HUDEP-2 (cell line): ENCODE results near the gene LURAP1L.
"Not testable (repeated sequence)": the region's sequence is repeated elsewhere in the genome, so short reads cannot be mapped to it uniquely, and the experiment has no call there.

Experiments
- DNase-seq, 76 experiments: peaks; one replicate each; lab custom pipeline; 2025; ENCODE audit not compliant: unreplicated experiment in 76 of 76; lab: John Stamatoyannopoulos, UW

The LURAP1L gene

DNA sequence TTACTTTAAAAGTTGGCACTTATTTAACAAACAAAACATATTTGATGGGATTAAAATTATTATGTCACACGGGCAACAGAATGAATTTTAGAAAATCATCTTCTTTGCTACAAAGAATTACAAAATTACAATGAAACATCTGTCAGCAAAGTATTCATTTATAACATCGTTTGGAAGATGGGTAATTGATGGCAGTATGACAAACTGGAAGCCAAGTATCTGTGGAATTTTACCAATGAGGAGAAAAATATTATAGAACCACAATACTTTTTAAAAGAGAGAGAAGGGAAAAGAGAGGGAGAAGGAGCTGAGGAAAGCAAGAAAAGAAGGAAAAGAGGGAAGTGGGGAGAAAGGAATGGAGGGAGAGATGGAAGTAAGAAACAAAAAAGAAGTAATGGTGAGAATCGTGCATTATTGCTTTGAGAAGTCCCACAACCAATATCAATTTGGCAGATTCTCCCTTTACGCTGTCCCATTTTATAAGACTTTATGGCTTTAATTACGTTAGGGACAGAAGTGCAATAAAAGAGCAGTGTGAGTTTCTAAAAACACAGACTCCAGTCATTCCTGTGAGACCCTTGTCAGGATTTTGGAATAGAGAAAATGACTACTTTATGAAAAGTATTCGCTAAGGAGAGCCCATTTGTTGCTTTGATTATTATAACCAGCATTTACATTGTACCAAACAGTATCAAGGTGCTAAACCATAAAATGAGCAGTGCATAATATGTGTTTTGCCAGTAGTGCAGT, 76.7 kb downstream of the LURAP1L start:
- no peak for DNase-seq

DNA sequence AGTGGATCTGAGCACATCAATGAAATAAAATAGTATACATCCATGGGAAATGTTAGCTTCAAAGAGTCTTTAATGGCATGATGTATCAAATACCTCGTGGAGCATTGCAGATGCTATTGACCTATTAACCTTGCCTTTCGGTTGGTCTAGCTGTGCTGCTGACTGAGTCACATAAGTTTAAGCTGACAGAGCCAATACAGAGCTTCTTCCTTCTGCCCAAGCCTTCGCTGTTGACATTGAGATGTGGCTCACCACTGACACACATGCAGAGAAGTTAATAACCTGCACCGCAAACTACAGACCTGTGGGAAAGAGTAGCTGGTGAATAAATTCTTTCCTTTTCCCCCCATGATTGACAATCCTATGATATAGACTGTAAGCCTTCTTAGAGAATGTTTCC, 78.2 kb downstream of the LURAP1L start:
- DNase-seq, result no peak

DNA sequence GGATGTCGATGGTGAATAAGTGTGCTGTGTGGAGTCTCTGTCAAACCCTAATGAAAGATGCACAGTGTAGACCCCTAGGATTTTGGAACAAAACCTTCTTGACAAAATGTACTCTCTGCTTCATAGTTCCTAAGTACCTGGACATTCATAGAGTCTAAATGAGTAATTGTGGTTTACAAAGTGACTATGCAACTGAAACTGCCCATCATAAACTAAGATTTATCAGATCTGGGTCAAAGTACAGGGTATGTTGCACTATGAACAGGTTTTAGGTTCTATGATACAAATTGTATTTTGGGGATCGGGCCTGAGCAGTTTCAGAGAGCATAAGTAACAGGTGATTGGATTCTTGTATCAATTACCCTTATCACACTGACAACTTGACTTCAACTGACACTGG, 79.4 kb downstream of the LURAP1L start:
- DNase-seq, result no peak

DNA sequence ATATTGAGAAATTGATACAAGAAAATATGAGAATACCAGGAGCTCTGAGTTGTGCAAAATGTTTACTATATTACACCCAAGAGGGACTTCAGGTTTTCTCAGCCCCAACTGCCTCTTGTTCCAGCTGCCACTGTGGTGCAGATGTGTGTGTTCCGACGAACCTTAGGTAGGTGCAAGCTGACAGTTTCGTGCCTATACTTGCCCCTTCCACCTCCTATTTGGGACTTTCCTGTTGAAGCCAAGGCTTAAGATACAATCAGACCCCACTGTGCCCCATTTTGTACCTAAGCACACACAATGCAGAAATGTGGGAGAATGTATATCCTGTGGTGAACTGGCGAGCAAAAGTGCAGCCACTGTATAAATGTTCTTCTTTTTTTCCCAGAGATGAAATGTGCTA, 80.2 kb downstream of the LURAP1L start:
- no peak for DNase-seq

DNA sequence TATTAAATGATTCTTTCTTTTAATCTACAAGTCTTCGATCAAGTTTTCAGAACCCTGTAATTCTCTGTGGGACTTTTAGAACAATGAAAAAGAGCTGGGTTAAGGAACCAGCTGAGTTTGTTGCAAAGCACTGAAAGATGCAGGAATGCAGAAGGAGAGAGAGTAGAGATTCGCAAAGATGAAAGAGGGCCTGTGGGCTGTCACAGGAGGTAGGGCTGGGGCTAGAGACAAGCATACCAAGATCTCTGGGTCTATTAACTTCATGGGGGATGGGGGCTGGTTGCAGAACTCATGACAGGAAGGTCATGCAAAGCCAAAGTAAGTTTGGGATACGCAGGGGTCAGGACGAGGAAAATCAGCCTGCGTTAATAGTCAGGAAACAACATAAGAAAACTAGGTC, 81.8 kb downstream of the LURAP1L start:
- no peak for DNase-seq

DNA sequence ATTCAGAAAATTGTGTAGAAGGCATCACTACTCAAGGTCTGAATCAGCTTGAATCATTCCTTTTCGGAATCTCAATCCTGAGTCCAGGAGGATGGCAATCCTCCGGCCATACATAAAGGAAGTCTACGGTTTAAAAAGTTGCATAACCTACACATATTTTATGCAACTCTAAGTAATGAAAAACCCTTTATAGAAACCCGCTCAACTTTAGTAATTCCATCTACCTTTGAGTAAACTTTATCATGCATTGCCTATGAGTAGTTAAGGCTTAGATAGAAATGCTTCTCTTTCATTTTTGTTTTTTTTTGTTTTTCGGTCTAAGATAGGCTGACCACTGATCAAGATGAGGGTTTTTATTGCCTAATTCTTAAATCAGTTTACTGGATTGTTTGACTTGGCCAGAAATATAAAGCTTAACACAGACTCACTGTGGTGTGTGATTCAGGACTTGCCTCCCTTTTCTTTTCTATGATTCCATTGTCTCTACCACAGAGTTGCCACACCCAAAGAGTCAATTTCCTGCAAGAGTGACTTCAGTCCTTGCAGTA, 85.0 kb downstream of the LURAP1L start:
- DNase-seq, result no peak

DNA sequence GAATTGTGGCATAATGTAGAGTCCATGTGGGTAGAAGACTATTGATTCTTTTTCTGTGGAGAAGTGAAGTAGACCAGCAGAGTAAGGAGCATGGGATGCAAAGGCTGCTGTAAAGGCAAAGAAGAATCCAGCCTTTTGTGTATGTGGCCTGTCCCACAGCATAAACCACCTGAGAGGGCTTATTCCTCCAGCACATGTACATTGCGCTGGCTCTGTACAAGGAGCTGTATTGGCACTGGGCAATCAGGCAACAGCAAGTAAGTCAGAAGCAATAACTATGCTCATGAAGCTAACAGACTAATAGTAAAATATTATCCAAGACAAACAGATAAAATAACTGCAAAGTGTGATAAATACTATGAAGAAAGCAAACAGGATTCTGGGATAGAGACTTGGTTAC, 86.2 kb downstream of the LURAP1L start:
- no peak for DNase-seq

DNA sequence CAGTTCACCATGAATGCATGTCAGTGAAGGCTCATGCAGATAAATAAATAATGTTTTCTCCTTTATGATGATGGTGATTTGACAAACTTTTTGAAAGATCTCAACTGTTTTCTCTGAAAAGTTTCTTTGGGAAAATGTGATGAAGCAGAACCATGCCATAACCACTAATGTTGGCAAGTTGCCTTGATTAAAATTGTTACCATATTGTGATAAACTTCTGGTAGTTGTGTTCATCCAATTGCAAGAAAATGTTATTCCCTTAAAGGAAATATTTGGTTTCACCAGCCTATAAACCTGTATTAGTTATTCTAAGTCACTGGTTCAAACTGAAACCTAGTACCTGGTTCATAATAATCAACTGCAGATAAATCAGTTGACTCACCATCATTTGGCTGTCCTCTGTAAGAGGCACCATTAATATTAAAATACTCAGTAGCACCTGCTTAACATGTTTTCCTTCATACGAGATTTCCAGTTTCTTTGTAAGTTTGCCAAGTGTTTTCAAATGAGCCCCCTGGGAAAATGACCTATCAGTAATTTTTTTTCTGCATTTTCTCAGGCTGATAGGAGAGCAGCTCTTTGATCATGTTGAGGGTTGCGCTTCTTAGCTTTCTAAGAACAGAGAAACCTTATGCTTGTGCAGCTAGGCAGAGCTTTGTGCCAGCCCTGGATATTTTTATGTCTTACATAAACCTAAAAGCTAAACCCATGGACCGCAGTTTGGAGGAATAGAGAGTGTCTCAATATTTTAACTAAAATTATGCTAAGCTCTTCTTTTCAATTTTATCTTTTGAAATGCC, 88.0 kb downstream of the LURAP1L start:
- DNase-seq, result no peak

DNA sequence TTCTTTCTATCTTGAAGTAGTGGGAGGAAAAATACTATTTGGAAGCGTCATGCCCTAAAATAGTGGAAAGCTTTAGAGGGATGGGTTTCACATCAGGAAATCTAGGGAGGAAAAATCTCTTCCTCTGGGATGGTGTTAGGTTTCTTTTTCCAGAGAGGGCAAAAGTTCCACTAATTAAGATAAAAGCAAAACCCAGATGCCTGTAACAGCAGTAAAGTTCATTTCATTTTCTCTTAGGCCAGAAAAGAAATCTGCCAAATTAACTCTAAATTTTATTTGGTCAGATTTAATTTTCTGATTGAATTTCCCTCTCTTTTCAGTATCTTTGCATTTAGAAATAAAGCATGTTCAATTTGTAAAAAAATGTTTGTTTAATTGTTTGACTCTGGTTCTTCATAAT, 88.8 kb downstream of the LURAP1L start:
- DNase-seq, result no peak

DNA sequence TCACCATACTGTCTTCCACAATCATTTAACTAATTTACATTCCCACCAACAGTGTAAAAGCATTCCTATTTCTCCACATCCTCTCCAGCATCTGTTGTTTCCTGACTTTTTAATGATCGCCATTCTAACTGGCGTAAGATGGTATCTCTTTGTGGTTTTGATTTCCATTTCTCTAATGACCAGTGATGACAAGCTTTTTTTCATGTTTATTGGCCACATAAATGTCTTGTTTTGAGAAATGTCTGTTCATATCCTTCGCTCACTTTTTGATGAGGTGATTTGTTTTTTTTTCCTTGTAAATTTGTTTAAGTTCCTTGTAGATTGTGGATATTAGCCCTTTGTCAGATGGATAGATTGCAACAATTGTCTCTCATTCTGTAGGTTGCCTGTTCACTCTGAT, 90.6 kb downstream of the LURAP1L start:
- not testable (repeated sequence) for DNase-seq
